ENCODE measurements around the gene ASRGL1.

ASRGL1 gene

DNA sequence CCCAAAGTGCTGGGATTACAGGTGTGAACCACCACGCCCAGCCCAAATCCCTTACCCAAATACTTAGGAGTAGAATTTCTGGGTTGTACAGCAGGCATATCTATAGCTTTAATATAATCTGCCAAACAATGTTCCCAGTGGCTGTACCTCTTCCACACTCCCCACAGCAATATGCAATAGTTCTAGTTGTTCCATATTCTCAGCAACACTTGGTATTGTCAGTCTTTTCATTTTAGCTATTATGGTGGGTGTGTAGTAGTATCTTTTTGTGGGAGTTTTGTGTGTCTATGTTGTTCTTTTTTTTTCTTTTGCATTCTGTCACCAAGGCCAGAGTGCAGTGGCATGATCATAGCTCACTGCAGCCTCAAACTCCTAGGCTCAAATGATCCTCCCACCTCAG, 100.4 kb downstream of the ASRGL1 start:
- TF ChIP-seq ZFX (IDR thresholded peaks at IDR 0.05) (no peak), CTCF (conservative IDR thresholded peaks at IDR 0.05) (no peak)
- no peak overlapping the region for H3K27ac ChIP-seq

- no peak for TF ChIP-seq ZFX (IDR thresholded peaks at IDR 0.05)
- TF ChIP-seq CTCF (conservative IDR thresholded peaks at IDR 0.05): no peak
- no peak overlapping the region for H3K27ac ChIP-seq
Measured at GRCh38 chr11:62438641-62439040, 101.4 kb downstream of the ASRGL1 start.

DNA sequence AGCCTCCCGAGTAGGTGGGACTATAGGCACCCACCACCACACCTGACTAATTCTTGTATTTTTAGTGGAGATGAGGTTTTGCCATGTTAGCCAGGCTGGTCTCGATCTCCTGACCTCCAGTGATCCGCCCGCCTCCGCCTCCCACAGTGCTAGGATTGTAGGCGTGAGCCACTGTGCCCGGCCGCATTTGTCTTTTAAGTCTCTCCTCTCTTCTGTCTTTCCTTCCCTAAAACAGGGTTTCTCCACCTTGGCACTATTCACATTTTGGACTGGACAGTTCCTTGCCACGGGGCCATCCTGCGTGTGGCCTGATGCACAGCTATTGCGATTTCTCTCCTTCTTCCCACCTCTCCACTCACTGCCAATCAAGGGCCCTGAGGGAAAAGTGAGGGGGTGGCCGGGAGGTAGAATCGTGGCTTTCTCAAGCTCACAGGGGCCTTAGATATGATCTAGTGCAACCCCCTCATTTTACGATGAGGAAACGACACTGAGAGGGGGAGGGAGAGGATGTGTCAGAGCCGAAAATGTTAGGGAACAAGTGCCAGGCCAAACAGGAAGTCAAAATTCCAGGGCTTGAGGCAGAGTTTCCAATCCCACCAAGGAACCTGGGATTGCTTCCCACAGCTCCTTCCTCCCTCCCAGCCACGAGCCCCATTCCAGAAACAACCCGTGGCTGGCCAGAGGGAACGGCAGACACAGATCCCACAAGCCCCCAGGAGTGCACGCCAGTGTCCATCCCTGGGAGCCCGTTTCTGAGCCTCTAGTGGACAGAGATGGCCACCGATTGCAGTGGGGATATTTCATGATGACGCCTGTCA, 102.7 kb downstream of the ASRGL1 start:
- TF ChIP-seq ZFX (IDR thresholded peaks at IDR 0.05) (no peak), CTCF (conservative IDR thresholded peaks at IDR 0.05) (no peak)

More for the DNA sequence above, 102.7 kb downstream of the ASRGL1 start:
- no peak overlapping the region for H3K27ac ChIP-seq

Data from C4-2B (cell line).